ENCODE measurements around the gene KIAA1191.

Gene KIAA1191

GRCh38 chr5:176396330-176396729 lies 34.8 kb upstream of the KIAA1191 start:
- H3K36me3 Mint-ChIP-seq (ENCODE audit: low read depth), result peaks cover 8% of the 10 kb centered on the region
- H3K4me1 Mint-ChIP-seq, result peaks cover 27% of the 10 kb centered on the region
- no peaks in the 10 kb centered on the region for H3K9me3 Mint-ChIP-seq
- peak overlapping the region; percentile 96 for H3K27ac Mint-ChIP-seq
- peaks cover 7% of the 10 kb centered on the region for H3K27me3 Mint-ChIP-seq (ENCODE audit: low read depth, poor library complexity)
- H3K4me3 Mint-ChIP-seq, result peak overlapping the region; percentile 41
- DNase-seq, result no peak
- no peak for TF ChIP-seq CTCF (IDR thresholded peaks at IDR 0.05)

- H3K27me3 Mint-ChIP-seq (ENCODE audit: low read depth, poor library complexity), result peaks cover 4% of the 10 kb centered on the region
- DNase-seq, result no peak
- H3K27ac Mint-ChIP-seq, result peak overlapping the region; percentile 65
- H3K4me1 Mint-ChIP-seq, result peaks cover 27% of the 10 kb centered on the region
- no peaks in the 10 kb centered on the region for H3K9me3 Mint-ChIP-seq
- H3K36me3 Mint-ChIP-seq (ENCODE audit: low read depth), result peaks cover 15% of the 10 kb centered on the region
- no peak for TF ChIP-seq CTCF (IDR thresholded peaks at IDR 0.05)
- H3K4me3 Mint-ChIP-seq, result no peak overlapping the region
These were observed 33.5 kb upstream of the KIAA1191 start for GRCh38 chr5:176394881-176395675.

- H3K36me3 Mint-ChIP-seq (ENCODE audit: low read depth), result peaks cover 15% of the 10 kb centered on the region
- H3K27ac Mint-ChIP-seq, result no peak overlapping the region
- H3K27me3 Mint-ChIP-seq (ENCODE audit: low read depth, poor library complexity), result peaks cover 4% of the 10 kb centered on the region
- TF ChIP-seq CTCF (IDR thresholded peaks at IDR 0.05), result no peak
- DNase-seq, result no peak
- H3K9me3 Mint-ChIP-seq, result no peaks in the 10 kb centered on the region
- H3K4me1 Mint-ChIP-seq, result peaks cover 34% of the 10 kb centered on the region
- no peak overlapping the region for H3K4me3 Mint-ChIP-seq
These were observed 32.5 kb upstream of the KIAA1191 start for GRCh38 chr5:176394096-176394495.

GRCh38 chr5:176392526-176392925 lies 31.0 kb upstream of the KIAA1191 start:
- TF ChIP-seq CTCF (IDR thresholded peaks at IDR 0.05), result no peak
- no peak for DNase-seq
- Mint-ChIP-seq H3K27me3 (ENCODE audit: low read depth, poor library complexity) (peaks cover 4% of the 10 kb centered on the region), H3K9me3 (no peaks in the 10 kb centered on the region), H3K4me3 (no peak overlapping the region), H3K4me1 (peaks cover 40% of the 10 kb centered on the region), H3K27ac (no peak overlapping the region), H3K36me3 (ENCODE audit: low read depth) (peaks cover 15% of the 10 kb centered on the region)

GRCh38 chr5:176391999-176392398 lies 30.4 kb upstream of the KIAA1191 start:
- no peak for TF ChIP-seq CTCF (IDR thresholded peaks at IDR 0.05)
- no peak for DNase-seq
- Mint-ChIP-seq H3K27ac (no peak overlapping the region), H3K36me3 (ENCODE audit: low read depth) (peaks cover 15% of the 10 kb centered on the region), H3K9me3 (no peaks in the 10 kb centered on the region), H3K4me1 (peaks cover 43% of the 10 kb centered on the region), H3K4me3 (no peak overlapping the region), H3K27me3 (ENCODE audit: low read depth, poor library complexity) (peaks cover 1% of the 10 kb centered on the region)

- DNase-seq, result no peak
- no peak overlapping the region for H3K4me3 Mint-ChIP-seq
- no peaks in the 10 kb centered on the region for H3K9me3 Mint-ChIP-seq
- no peak for TF ChIP-seq CTCF (IDR thresholded peaks at IDR 0.05)
- no peak overlapping the region for H3K27ac Mint-ChIP-seq
- peaks cover 16% of the 10 kb centered on the region for H3K36me3 Mint-ChIP-seq (ENCODE audit: low read depth)
- peaks cover 43% of the 10 kb centered on the region for H3K4me1 Mint-ChIP-seq
- H3K27me3 Mint-ChIP-seq (ENCODE audit: low read depth, poor library complexity), result no peaks in the 10 kb centered on the region
These were observed 29.9 kb upstream of the KIAA1191 start for GRCh38 chr5:176391479-176391878.

All from nephron progenitor cell (in vitro differentiated cells).